ENCODE data around the gene CCP110.

GRCh38 chr16:19588661-19589060 lies 64.9 kb downstream of the CCP110 start:
- TF ChIP-seq CTCF (conservative IDR thresholded peaks at IDR 0.05; ENCODE audit: low read depth, low read length) (no peak), EZH2 (IDR thresholded peaks at IDR 0.05; ENCODE audit: borderline replicate concordance, low read depth, low read length, poor library complexity, severe bottlenecking) (no peak)
